Thoracic aorta (tissue), 2 donors: Measurements from ENCODE around the gene BRD3. TPM values are rescaled to one million over a fixed set of nuclear protein-coding genes. Genes with fewer than 3 reads are reported as not detected.

Source experiments
- ATAC-seq: fragments of 150-250 bp; one replicate; pipeline ENCODE4 v1.8.0; 2017; ENCODE audit warnings: low read depth; ENCODE audit not compliant: insufficient number of reproducible peaks, low FRiP score
- DNase-seq: peaks from one replicate; pipeline ENCODE4 v3.0.0-alpha.2; 2020; ENCODE audit warnings: low spot score
- H3K27ac ChIP-seq, 2 donors: fragments of 200-600 bp; sonication (generic); 1 replicate in 1 of 2; 2 replicates in 1 of 2; pipeline ENCODE4 v1.5.1; 2016; ENCODE audit warnings: mild to moderate bottlenecking in 2 of 2, moderate library complexity in 2 of 2
- H3K27me3 ChIP-seq: fragments of 200-600 bp; sonication (generic); replicated peaks from 2 replicates; pipeline ENCODE4 v1.6.0; 2016; ENCODE audit warnings: mild to moderate bottlenecking; ENCODE audit not compliant: insufficient read depth
- H3K36me3 ChIP-seq: fragments of 200-600 bp; sonication (generic); one replicate; pipeline ENCODE4 v1.5.1; 2016
- H3K4me1 ChIP-seq, 2 donors: fragments of 200-600 bp; sonication (generic); 1 replicate in 1 of 2; 2 replicates in 1 of 2; pipeline versions ENCODE4 v1.5.1 to v1.6.0; 2016; ENCODE audit warnings: low read depth in 2 of 2, mild to moderate bottlenecking in 1 of 2; ENCODE audit not compliant: control insufficient read depth in 1 of 2
- H3K4me3 ChIP-seq: fragments of 200-600 bp; sonication (generic); 2 replicates; pipeline ENCODE4 v1.5.1; 2016; ENCODE audit warnings: mild to moderate bottlenecking
- H3K9me3 ChIP-seq: fragments of 200-600 bp; sonication (generic); 2 replicates; pipeline ENCODE4 v1.5.1; 2016
- CTCF ChIP-seq: fragments of 200-600 bp; sonication (generic); IDR thresholded peaks from one replicate; pipeline ENCODE4 v1.5.1; 2019; ENCODE audit warnings: antibody characterized with exemption
- total RNA-seq, 2 donors: library from RNA; depleted of rRNA; stranded (reverse); fragments of >200 nt; gene quantifications; one replicate each; pipeline versions ENCODE4 v1.1.0 to v1.2.3, GENCODE V29; 2016

Gene BRD3
- total RNA-seq, 2 donors from 2014 or later, result 22.1 to 47.9 TPM

- ATAC-seq, result no peak
- no peak for TF ChIP-seq CTCF
- no peaks in the 10 kb centered on the region for H3K9me3 ChIP-seq
- H3K4me1 ChIP-seq, result peaks cover 38 to 76% of the 10 kb centered on the region in 2 donors
- no peaks in the 10 kb centered on the region for H3K27me3 ChIP-seq
- no peak overlapping the region for H3K27ac ChIP-seq
- no peak overlapping the region for H3K4me3 ChIP-seq
- no peak for DNase-seq
- H3K36me3 ChIP-seq, result no peaks in the 10 kb centered on the region
These were observed 9.1 kb downstream of the BRD3 start for GRCh38 chr9:134058716-134059115.

GRCh38 chr9:134057751-134058701, 9.8 kb downstream of the BRD3 start:
- H3K27me3 ChIP-seq, result no peaks in the 10 kb centered on the region
- H3K27ac ChIP-seq, result no peak overlapping the region
- no peak for ATAC-seq
- peaks cover 5% of the 10 kb centered on the region for H3K36me3 ChIP-seq
- no peak for TF ChIP-seq CTCF
- DNase-seq, result no peak
- H3K4me3 ChIP-seq, result no peak overlapping the region
- H3K9me3 ChIP-seq, result no peaks in the 10 kb centered on the region
- peaks cover 32 to 69% of the 10 kb centered on the region in 2 donors for H3K4me1 ChIP-seq

GRCh38 chr9:134057307-134057657, 10.5 kb downstream of the BRD3 start:
- Histone ChIP-seq H3K9me3 (no peaks in the 10 kb centered on the region), H3K4me1 (peaks cover 26 to 61% of the 10 kb centered on the region in 2 donors), H3K27me3 (no peaks in the 10 kb centered on the region), H3K36me3 (peaks cover 13% of the 10 kb centered on the region), H3K4me3 (no peak overlapping the region), H3K27ac (no peak overlapping the region)
- no peak for ATAC-seq
- TF ChIP-seq CTCF, result no peak
- DNase-seq, result no peak

GRCh38 chr9:134056483-134057306, 11.1 kb downstream of the BRD3 start:
- Histone ChIP-seq H3K4me1 (peaks cover 26 to 56% of the 10 kb centered on the region in 2 donors), H3K9me3 (no peaks in the 10 kb centered on the region), H3K27ac (no peak overlapping the region), H3K36me3 (peaks cover 17% of the 10 kb centered on the region), H3K4me3 (no peak overlapping the region), H3K27me3 (no peaks in the 10 kb centered on the region)
- ATAC-seq (no peak), DNase-seq (no peak)
- TF ChIP-seq CTCF, result no peak

GRCh38 chr9:134055981-134056461, 11.8 kb downstream of the BRD3 start:
- Histone ChIP-seq H3K4me1 (peaks cover 23 to 53% of the 10 kb centered on the region in 2 donors), H3K36me3 (peaks cover 22% of the 10 kb centered on the region), H3K4me3 (no peak overlapping the region), H3K27me3 (no peaks in the 10 kb centered on the region), H3K27ac (no peak overlapping the region), H3K9me3 (no peaks in the 10 kb centered on the region)
- DNase-seq, result no peak
- no peak for TF ChIP-seq CTCF
- peak; percentile 70 for ATAC-seq
